H54 (cell line): Measurements from ENCODE around the gene HEPHL1.

ENCODE experiments used
- DNase-seq: peaks from one replicate; pipeline ENCODE4 v3.0.0; 2011; ENCODE audit warnings: low spot score, mixed read lengths; ENCODE audit not compliant: insufficient read length
- FAIRE-seq: peaks from 3 replicates; lab custom pipeline; 2011; peaks lifted over from hg19 to GRCh38; lab: Jason Lieb, UNC
- POLR2A ChIP-seq: IDR thresholded peaks from 2 replicates; pipeline ENCODE4 v1.6.1; 2011; ENCODE audit warnings: low read depth, mild to moderate bottlenecking, low read length

The HEPHL1 gene

GRCh38 chr11:94120946-94121345 lies 99.8 kb downstream of the HEPHL1 start:
- DNase-seq: no peak
- TF ChIP-seq POLR2A: no peak
- no peak for FAIRE-seq

- no peak for DNase-seq
- FAIRE-seq: no peak
- no peak for TF ChIP-seq POLR2A
These were observed 104.4 kb downstream of the HEPHL1 start for GRCh38 chr11:94125407-94126115.

DNA sequence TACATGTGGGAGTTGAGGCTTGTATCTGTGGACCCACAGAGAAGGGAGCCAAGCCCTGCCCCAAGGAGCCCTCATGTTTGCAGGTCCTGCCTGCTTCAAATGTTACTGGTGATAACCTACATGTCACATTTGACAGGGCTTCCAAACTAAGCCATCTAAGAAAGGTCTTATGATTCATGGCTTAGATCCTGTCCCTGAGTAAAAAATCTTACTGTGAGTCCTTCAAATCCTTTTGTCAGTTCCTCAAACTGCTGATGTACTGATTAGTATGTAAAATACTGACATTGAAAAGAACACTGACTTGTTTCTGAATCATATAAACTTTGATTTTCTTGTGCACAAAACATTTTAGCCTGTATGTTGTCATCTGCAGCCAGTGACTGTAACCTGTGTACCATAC lies 106.5 kb downstream of the HEPHL1 start:
- no peak for TF ChIP-seq POLR2A
- no peak for FAIRE-seq
- DNase-seq: no peak

DNA sequence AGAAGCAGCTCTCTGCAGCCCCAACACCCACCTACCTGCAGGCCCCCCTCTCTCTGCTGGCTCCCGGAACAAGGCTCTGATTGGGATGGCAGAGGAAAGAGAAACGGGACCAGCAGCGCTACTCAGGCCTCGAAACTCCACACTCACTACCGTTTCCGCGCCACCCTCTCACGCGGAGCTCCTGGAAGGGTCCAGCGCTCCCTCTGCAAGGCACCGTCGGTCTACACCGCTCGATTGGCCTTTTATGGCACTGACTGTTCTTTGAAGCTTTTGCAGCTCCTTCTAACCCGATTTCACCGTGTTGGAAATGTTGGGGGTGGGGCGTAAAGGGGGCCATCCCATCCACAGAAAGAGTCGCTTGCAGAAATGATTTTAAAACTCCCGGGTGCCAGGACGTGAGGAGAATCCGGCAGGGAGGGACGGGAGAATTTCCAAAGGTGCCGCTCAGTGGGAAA lies 107.2 kb downstream of the HEPHL1 start:
- no peak for TF ChIP-seq POLR2A
- FAIRE-seq (no peak), DNase-seq (no peak)

GRCh38 chr11:94128746-94129511 lies 107.8 kb downstream of the HEPHL1 start, which contains the start of gene PANX1:
PANX1 (plus strand) TSS chr11:94128841; CDS start chr11:94129313, 472 bp downstream.
- no peak for DNase-seq
- no peak for FAIRE-seq
- TF ChIP-seq POLR2A: peak; percentile 34; the same call in 1 of the 2 replicates

- FAIRE-seq: no peak
- no peak for DNase-seq
- TF ChIP-seq POLR2A: no peak
These were observed 108.6 kb downstream of the HEPHL1 start for GRCh38 chr11:94129512-94130297.

- DNase-seq (no peak), FAIRE-seq (no peak)
- TF ChIP-seq POLR2A: no peak
These were observed 109.3 kb downstream of the HEPHL1 start for GRCh38 chr11:94130298-94131046.

GRCh38 chr11:94131047-94131717 lies 110.0 kb downstream of the HEPHL1 start:
- FAIRE-seq: no peak
- no peak for DNase-seq
- no peak for TF ChIP-seq POLR2A

DNA sequence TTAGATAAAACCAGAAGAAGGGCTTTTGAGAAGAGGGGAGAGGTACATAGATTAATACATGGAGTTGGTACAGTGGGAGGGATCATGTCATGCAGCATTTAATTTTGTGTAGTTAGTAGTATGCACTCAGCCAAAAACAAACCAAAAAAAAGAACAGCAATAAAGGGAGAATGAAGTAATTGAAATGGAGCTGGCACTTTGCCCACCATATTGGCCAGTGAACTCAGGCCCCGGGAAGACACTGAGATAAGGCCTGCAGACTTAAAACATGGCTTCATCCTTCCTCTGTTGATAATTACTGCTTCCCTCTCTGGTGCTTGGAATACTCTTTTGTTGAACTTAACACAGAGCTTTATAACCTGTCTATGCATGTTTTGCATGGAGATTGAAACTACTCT lies 110.6 kb downstream of the HEPHL1 start:
- DNase-seq (no peak), FAIRE-seq (no peak)
- no peak for TF ChIP-seq POLR2A

- FAIRE-seq (peak; percentile 20), DNase-seq (no peak)
- TF ChIP-seq POLR2A: no peak
These were observed 111.0 kb downstream of the HEPHL1 start for GRCh38 chr11:94132152-94132558.

GRCh38 chr11:94132823-94133408 lies 111.8 kb downstream of the HEPHL1 start:
- no peak for FAIRE-seq
- no peak for TF ChIP-seq POLR2A
- DNase-seq: no peak

- no peak for TF ChIP-seq POLR2A
- no peak for FAIRE-seq
- no peak for DNase-seq
These were observed 112.6 kb downstream of the HEPHL1 start for GRCh38 chr11:94133752-94134151.
